ENCODE measurements around the gene MAPK4. TPM values are rescaled to one million over a fixed set of nuclear protein-coding genes. Genes with fewer than 3 reads are reported as not detected.

Gene MAPK4
- total RNA-seq, 1 donor from 2014 or later: not detected

DNA sequence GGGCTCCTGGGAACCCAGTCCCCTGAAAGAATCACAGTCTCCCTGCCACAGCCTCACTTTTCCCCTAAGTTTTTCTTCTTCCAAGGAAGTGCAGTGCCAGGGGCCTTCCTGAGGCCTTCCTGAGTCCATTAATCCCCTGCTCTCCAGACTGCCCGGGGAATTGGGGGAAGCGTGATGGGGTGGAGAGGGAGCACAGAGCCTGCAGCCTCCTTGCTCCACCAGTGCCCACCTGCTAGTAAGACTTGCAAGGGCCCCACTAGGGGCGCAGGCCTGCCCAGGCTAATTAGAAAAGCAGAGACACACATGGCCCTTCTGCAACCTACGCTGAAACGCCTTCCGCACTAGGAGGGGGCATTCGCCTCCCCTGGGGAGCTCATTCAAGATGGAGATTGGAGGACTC, 149.3 kb downstream of the MAPK4 start:
- intact Hi-C loops (cut with micrococcal nuclease): no loop called here
- no peaks in the 10 kb centered on the region for H3K9me3 Mint-ChIP-seq
- no peak overlapping the region for H3K27ac Mint-ChIP-seq
- no peak overlapping the region for H3K4me3 Mint-ChIP-seq
- ChIA-PET CTCF (no interaction called here), POLR2A (no interaction called here)
- ATAC-seq (ENCODE audit: low read depth) (no peak), DNase-seq (no peak)
- peaks cover 3% of the 10 kb centered on the region for H3K27me3 Mint-ChIP-seq
- no peaks in the 10 kb centered on the region for H3K36me3 Mint-ChIP-seq (ENCODE audit: low read depth)
- TF ChIP-seq, protein P1, sequence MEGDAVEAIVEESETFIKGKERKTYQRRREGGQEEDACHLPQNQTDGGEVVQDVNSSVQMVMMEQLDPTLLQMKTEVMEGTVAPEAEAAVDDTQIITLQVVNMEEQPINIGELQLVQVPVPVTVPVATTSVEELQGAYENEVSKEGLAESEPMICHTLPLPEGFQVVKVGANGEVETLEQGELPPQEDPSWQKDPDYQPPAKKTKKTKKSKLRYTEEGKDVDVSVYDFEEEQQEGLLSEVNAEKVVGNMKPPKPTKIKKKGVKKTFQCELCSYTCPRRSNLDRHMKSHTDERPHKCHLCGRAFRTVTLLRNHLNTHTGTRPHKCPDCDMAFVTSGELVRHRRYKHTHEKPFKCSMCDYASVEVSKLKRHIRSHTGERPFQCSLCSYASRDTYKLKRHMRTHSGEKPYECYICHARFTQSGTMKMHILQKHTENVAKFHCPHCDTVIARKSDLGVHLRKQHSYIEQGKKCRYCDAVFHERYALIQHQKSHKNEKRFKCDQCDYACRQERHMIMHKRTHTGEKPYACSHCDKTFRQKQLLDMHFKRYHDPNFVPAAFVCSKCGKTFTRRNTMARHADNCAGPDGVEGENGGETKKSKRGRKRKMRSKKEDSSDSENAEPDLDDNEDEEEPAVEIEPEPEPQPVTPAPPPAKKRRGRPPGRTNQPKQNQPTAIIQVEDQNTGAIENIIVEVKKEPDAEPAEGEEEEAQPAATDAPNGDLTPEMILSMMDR (IDR thresholded peaks at IDR 0.05): no peak
- H3K4me1 Mint-ChIP-seq: no peaks in the 10 kb centered on the region

DNA sequence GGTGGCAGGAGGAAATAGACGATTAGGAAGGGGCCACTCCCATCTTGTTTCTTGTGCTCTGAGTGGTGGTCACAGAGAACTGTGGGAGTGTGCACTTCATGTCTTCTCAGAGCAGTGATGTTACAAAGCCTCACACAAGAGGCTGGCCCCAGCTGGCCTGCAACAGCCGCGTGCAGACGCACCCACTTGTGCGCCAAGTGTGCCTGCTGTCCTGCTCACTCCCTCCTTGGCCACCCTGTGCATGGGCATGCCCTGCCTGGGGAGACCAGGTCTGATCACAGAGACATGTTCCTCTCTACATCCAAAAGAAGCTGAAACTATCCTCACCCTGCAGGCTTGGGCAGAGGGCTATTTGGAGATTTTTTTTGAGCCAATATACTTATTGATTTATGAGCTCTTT, 151.5 kb downstream of the MAPK4 start:
- Mint-ChIP-seq H3K4me1 (no peaks in the 10 kb centered on the region), H3K27me3 (peaks cover 8% of the 10 kb centered on the region), H3K4me3 (no peak overlapping the region), H3K27ac (no peak overlapping the region), H3K9me3 (peaks cover 8% of the 10 kb centered on the region), H3K36me3 (ENCODE audit: low read depth) (no peaks in the 10 kb centered on the region)
- DNase-seq (no peak), ATAC-seq (ENCODE audit: low read depth) (no peak)
- POLR2A ChIA-PET: no interaction called here
- intact Hi-C loops (cut with micrococcal nuclease): no loop called here
- CTCF ChIA-PET: no interaction called here
- TF ChIP-seq, protein P1 (IDR thresholded peaks at IDR 0.05): no peak

GRCh38 chr18:50715919-50716318, 156.0 kb downstream of the MAPK4 start:
- no peak overlapping the region for H3K27ac Mint-ChIP-seq
- TF ChIP-seq, protein P1 (IDR thresholded peaks at IDR 0.05): no peak
- no peak overlapping the region for H3K4me3 Mint-ChIP-seq
- DNase-seq (no peak), ATAC-seq (ENCODE audit: low read depth) (no peak)
- ChIA-PET POLR2A (no interaction called here), CTCF (no interaction called here)
- peaks cover 8% of the 10 kb centered on the region for H3K9me3 Mint-ChIP-seq
- H3K27me3 Mint-ChIP-seq: peaks cover 21% of the 10 kb centered on the region
- H3K36me3 Mint-ChIP-seq (ENCODE audit: low read depth): no peaks in the 10 kb centered on the region
- no peaks in the 10 kb centered on the region for H3K4me1 Mint-ChIP-seq
- intact Hi-C loops (cut with micrococcal nuclease): no loop called here

GRCh38 chr18:50716902-50717301, 157.0 kb downstream of the MAPK4 start:
- H3K27me3 Mint-ChIP-seq: peaks cover 20% of the 10 kb centered on the region
- TF ChIP-seq, protein P1 (IDR thresholded peaks at IDR 0.05): no peak
- no peaks in the 10 kb centered on the region for H3K4me1 Mint-ChIP-seq
- POLR2A ChIA-PET: no interaction called here
- no peak for DNase-seq
- intact Hi-C loops (cut with micrococcal nuclease): no loop called here
- peaks cover 8% of the 10 kb centered on the region for H3K9me3 Mint-ChIP-seq
- CTCF ChIA-PET: no interaction called here
- H3K36me3 Mint-ChIP-seq (ENCODE audit: low read depth): no peaks in the 10 kb centered on the region
- H3K4me3 Mint-ChIP-seq: no peak overlapping the region
- ATAC-seq (ENCODE audit: low read depth): no peak
- H3K27ac Mint-ChIP-seq: no peak overlapping the region

GRCh38 chr18:50717563-50717962, 157.7 kb downstream of the MAPK4 start:
- ATAC-seq (ENCODE audit: low read depth): no peak
- no peak overlapping the region for H3K27ac Mint-ChIP-seq
- peaks cover 19% of the 10 kb centered on the region for H3K27me3 Mint-ChIP-seq
- intact Hi-C loops (cut with micrococcal nuclease): no loop called here
- TF ChIP-seq, protein P1 (IDR thresholded peaks at IDR 0.05): no peak
- ChIA-PET POLR2A (no interaction called here), CTCF (no interaction called here)
- peaks cover 8% of the 10 kb centered on the region for H3K9me3 Mint-ChIP-seq
- DNase-seq: no peak
- no peaks in the 10 kb centered on the region for H3K4me1 Mint-ChIP-seq
- no peaks in the 10 kb centered on the region for H3K36me3 Mint-ChIP-seq (ENCODE audit: low read depth)
- no peak overlapping the region for H3K4me3 Mint-ChIP-seq
